H4 (cell line): ENCODE data around the gene CELF3. TPM values are rescaled to one million over a fixed set of nuclear protein-coding genes. Genes with fewer than 3 reads are reported as not detected.

Experiments used
- DNase-seq: peaks from one replicate; pipeline ENCODE4 v3.0.0-alpha.2; 2015; ENCODE audit warnings: low spot score
- total RNA-seq: library from RNA; depleted of rRNA; stranded (reverse); fragments of >200 nt; shearing (Covaris generic); gene quantifications from 2 replicates; pipeline ENCODE4 v1.2.3, GENCODE V29; 2014

The CELF3 gene
- total RNA-seq, 1 experiment from 2014 or later, result not detected

DNA sequence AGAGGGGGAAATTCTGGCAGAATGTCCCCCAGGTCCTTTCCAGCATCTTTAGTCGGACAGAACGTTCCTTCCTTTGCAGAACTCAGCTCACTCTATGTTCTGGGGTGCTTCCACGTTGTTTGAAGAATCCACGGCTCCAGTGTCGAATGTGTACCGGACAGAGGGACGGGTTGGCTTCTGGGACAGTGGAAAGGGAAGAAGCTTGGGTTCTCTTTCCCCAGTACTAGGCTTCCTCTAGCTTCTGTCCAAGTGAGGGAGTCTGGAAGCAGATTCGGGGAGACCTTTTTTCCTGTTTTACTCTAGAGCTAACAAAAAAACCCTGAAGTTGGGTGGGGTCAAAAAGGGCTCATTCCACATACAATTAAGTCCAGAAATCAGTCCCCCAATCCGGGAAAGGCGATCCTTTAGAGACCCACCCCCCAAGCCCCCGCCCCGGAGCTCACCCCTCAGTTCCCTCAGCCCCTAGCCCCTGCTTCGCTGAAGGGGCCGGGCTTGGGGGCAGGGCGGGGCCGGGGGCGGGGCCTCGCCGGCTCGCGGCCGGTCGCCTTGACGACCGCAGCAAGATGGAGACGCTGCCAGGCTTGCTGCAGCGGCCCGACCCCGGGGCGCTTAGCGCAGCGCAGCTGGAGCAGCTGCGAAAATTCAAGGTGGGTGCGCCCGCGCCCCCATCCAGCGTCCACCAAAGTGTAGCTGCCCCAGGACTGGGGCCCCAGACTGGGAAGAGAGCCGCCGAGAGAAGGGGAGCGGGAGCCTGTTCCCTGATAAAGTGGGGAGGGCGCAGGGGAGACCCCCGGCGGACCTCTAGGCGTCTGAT, 4.6 kb upstream of the CELF3 start, which contains the start of gene RIIAD1:
Gene RIIAD1 (plus strand): TSS at position 549 of the 814 bp plus-strand sequence. CDS start 15 bp downstream, at position 564.
- no peak for DNase-seq

DNA sequence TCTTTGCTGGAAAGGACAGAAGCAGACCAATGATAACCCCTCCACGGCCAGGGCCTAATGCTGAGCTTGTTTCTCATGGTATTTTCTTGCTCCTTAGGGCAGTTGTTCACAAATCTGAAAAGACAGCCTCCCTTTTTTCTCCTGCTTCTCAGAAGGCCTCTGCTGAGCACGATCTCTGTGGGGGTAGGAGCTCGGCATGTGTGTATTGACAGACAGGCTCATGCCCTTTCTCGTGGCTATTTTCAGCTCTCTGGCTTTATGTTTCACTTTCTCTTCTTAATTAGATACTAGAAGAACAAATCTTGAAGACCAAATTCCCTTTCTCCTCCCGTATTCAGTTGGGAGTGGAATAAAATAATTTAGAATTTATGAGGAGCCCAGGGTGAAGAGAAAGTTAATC, 4.0 kb upstream of the CELF3 start:
- DNase-seq, result no peak

DNA sequence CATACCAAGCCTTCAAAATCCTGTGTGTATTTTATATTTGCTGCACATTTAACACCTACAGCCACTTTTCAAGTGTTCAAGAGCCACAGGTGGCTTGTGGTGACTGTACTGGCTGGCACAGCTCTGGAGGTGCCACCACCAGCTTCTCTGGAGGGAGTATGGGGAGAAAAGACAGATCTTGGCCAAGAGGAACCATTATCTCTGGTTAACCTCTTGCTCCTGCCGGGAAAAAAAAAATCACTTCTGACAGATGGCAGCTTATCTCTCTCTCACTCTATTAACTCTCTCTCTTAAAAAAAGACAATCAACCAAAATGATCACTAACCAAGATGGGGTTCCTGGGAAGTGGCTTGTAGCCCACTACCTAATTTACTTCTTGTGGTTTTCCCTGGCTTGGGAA, 3.5 kb upstream of the CELF3 start:
- no peak for DNase-seq

DNA sequence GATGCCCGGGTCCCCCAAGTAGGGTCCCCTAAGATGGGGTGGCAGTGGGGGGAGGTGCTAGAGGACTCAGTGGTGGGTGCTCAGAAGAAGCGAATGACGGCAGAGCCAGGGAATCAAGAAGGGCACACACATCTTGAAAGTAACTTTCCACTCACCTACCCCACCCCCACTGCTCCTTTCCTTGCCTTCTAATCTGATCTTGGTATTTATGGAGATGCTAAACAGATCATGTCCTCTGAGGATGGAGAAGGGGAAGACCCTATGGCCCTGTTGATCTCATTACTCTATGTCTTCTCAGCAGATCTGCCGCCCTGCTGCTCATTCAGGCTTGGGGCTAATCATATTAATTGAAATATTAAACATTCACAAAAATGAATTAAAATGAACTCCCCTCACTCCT, 2.1 kb upstream of the CELF3 start:
- no peak for DNase-seq

DNA sequence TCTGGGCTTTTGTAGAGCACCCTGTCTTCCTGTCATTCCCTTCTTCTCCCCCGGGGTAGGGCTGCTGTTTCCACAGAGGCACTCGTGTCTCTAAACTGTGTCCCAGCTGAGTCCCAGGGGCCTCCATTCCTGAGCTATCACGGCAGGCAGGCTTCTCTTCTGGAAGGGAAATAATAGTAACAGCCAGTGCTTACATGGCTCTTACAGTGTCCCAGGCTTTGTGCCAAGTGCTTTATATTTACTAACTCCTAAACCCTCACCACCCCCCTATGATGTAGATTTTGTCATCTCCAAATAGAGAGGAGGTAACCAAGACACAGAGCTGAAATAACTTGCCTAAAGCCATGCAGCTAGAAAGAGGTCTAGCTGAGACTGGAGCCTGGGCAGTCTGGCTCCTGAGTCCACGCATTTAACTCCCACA, 1.4 kb upstream of the CELF3 start:
- DNase-seq, result no peak

DNA sequence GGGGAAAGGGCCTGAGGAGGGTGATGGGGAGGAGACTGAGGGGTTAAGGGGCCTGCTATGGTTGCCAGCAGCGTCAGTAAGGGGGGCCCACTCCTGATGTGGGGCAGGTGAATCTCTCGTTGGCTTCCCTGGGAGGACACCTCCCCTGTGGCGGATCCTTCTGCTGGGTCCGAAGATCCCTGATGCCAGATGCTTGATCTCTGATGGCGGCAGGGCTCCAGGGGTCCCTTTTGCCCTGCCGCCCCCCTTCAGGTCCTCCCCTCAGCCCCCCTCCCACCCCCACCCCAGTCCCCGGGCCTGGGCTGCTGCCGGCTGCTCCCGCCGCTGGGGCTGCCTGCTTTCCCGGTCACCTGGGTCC, 219 bp downstream of the CELF3 start:
- DNase-seq, result no peak

DNA sequence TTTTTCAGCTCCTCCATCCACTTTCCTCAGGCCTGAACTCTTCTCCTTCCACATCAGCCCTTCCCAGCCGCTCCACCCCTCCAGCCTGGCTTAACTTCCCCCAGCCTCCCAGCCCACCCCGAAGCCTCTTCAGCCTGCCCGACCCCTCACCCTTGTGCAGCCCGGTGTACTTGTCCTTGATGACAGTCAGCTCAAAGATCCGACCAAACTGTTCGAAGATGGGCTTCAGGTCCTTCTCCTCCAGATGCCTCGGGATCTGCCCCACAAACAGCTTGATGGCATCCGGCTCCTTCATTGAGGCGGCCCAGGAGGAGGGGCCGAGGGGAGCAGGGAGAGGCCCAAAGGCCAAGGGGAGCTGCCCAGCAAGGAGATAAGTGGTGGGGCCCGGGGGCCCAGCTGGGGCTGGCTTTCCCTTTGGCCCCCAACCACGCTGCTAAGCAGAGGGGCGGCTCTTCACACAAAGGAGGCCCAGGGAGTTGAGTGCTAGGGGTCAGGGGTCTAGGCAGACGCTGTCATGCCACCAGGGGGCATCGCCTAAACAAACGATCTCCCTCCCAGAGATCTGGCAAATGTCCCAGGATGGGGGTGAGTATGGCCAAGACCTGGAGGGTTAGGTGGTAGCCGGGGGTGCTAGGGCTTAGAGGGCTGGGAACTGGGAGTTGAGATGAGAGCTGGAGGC, 738 bp downstream of the CELF3 start:
- DNase-seq, result no peak

DNA sequence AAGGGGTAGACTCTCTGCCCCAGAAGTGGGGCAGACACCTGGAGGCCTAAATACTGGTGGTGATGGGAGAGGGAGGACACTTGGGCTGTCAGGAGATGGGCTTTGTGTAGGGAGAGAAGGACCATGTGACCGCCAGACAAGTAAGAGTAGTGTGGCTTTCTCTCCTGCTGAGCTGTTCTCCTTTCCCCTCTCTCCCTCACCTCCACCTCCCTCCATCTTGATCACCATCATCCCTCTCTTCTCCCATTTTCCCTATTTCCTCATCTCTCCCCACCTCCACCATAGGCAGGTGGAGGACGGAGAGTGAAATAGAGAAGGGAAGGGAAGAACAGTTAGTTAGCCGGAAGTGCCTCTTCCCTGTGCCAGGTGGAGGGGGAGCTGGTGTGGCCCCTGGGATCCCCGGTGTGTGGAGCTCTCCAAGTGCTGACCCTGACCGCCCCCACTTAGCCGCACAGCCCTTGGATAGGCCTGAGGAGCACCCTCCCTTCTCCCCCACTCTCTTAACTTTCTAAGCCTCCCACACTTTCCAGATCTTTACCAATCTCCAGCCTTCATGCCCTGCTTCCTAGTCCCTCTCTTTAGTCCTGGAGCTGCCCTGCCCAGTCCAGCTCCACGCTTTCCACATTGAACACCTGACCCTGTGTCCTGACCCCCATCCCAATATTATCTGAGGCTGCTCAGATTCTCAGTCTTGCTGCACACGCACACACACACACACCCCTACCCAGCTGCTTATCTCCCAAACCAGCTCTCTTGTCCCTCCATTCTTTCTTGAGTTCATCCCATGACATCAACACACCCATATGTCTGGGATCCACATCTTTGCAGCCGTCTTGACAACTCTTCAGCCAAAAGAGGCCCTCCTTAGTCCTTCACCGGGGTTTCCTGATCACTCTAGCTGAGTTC, 1.5 kb downstream of the CELF3 start:
- DNase-seq, result no peak

DNA sequence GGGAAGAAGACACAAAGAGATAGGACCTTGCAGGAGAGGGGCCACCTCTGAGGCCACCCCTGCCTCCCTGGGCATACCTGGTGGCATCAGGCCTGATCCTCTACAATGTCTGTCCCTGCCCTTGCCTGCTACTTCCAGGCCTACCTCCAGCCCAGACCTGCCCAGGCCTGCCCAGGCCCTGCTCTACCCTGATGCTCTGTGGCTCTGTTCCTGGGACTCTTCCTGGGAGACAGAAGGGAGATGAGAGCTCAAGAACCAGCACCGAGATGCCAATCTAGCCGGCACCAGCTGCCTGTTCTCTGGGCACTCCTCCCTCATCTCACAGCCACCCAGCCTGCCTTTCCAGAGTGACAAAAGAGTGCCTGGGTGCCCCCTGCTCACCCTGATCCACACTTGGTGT, 2.7 kb downstream of the CELF3 start:
- DNase-seq, result no peak

DNA sequence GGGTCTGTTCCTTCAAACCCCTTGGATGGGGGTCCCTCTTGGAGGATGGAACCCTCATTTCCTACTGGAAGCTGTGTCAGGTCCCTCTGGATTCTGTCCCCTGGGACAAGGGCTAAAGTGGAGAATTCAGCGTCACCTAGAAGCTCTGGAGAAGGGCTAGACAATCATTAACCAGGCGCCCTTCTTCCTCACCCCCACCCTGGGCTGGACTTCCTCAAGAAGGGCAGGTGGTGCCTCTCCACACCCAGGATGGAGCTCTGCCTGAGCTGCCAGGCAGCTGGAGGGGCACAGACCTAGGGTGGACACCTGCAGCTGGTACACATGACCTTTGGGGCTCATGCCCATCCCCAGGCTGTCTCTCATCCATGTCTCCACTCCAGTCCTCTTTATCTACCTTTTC, 3.6 kb downstream of the CELF3 start:
- no peak for DNase-seq

DNA sequence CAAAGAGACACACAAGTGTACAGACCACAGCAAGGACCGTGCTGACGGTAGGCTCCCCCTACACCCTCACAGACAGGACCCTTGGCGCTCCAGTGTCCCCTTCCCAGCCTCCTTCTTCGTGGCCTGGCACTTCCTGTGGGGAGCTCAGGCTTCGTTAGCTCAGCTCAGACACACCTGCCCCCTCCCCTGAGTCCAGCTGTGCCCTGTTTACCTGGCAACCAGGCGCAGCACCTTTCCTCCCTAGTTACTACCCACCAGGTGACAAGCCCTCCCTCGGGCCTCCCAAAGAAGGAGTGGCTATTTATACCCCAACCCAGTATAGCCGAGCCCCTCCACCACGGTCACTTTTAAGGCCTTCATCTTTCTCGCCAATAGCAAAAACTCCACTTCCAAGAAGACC, 4.7 kb downstream of the CELF3 start:
- DNase-seq, result no peak

DNA sequence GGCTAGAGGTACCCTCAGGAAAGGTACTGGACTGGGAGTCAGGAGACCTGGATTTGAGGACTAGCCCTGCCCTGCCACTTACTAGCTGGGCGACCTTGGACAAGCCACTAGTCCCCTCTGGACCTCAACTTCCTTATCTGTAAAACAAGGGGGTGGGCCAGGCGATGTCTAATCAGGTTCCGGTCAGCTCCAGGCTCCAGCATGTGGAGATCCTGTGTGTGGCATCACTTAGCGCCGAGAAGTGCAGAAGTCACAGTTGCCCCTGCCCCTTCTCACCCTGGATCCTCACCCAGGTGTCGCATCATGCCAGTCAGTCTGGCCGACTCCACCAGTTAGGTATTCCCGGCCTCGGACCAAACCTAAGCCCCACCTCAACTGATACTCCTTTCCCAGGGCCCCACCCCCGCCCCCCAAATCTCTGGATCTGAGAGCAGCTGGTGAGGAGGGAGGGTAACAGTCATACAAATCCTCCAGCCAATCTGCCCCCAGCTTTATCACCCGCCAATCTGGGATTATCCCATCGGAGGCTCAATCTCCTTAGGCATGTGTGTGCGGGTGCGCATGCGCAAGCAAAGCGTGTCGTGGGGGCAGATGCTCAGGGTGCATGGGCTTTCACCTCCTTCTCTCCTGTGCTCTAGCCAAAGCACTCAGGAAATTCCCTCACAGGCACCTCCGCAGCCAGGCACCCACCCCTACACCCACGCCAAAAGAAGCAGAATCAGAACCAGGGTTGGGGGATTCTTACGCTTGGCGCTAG, 5.4 kb downstream of the CELF3 start:
- no peak for DNase-seq

DNA sequence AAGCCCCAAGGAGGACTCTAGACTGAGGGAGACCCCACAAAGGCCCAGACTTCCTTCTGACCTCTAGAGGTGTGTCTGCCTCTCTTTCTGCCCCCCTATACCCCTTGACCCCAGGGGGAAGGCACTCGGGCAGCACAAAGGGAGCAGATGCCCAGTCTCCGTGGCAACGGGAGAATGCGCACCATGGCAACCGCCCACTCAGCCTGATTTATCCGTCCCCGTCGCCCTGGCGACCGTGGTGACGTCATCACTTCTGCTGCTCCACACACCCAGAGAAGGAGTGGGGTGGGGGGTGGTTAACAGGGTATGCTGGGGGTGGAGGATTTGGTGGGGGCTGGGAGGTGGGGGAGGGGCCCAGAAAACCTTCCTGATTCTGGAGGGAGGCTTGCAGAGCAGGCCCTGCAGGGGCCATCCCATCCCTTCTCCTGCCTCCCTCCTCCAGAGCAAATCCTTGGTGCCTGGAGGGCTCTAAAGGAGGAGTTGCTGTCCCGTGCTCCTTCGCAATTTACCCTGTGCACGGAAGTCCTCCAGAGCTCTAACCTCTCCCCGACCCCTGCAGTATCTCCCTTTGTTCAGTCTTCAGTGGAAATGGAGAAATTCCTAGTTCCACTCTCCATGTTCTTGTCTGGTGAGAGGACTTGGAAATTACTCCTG, 6.3 kb downstream of the CELF3 start:
- no peak for DNase-seq

DNA sequence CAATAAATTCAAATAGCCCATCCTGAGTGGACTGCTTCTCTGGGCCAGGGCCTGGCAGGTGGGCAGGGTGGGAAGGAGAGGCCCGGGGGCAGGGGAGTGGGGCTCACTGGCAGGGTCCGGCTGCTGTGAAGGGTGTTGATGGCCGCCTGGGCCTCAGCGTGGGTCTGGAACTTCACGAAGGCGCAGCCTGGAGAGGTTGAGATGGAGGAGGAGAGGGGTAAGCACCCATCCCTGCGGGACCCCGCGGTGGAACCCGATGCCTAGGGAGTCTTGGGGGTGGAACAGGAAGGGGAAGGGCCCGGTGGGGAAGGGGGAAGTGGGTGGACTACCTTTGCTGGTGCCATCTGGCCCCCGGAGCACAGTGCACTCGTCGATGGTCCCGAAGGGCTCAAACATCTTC, 7.7 kb downstream of the CELF3 start:
- no peak for DNase-seq

DNA sequence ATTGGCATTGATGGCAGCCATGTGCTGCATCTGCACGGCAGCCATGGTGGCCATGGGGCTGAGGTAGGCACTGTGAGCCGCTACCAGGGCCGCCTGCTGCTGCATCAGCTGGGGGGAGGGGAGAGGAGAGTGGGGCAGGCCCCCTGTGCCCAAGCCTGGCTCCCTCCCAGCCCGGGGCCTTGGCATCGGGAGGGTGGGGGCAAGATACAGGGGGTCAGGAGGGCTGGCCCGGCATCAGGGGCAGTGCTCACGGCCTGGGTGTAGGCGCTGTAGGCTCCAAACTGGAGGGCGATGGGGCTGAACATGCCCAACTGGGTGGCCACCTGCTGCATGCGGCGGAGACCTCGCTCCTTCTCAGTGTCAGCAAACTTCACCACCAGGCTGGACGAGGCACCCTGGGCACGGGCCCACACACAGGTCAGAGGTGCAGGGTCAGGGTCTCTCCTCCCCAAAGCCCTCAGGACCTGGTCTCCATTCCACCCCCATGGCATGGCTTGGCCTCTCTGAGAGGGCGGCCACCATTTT, 9.0 kb downstream of the CELF3 start:
- no peak for DNase-seq

DNA sequence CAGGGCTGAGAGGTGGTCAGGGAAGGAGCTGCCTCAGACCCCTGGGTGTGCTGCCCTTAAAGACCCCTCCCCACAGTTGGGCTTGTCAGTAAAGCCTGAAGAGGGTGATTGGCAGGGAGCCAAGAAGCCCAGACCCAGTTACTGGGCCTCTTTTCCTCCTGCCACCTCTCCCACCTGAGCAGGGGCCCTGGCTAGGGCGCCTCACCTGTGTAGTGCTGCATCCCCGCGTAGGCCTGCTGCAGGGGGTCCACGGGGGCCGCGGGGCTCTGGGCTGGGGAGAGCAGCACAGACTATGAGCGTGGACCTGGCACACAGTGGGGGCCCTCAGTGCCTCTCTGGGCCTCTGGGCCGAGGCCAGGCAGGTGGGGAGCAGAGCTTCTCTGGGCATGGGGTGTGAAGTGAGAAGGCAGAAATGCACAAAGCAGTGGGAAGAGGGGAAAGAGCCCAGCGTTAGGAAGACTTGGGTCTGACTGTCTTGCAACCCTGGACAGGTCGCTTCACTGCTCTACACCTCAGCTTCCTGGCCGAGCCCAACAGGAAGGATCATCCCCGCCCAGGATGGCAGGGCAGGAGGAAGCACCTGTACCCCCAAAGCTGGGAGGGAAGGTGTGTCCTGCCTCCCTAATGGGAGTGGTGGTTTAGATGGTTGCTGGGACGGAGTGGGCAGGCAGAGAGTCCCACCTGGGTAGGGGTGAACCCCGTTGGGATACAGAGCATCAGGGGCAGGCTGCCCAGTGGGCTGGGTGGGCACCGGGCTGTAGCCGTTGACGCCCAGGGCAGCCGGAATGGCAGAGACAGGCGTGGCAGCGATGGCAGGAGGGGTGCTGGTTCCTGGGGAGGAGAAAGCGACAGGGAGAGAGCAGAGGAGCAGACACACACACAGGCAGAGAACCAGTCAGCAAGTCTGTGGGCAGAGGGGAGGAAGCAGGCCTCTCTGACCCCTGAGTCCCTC, 9.9 kb downstream of the CELF3 start:
- DNase-seq, result no peak

DNA sequence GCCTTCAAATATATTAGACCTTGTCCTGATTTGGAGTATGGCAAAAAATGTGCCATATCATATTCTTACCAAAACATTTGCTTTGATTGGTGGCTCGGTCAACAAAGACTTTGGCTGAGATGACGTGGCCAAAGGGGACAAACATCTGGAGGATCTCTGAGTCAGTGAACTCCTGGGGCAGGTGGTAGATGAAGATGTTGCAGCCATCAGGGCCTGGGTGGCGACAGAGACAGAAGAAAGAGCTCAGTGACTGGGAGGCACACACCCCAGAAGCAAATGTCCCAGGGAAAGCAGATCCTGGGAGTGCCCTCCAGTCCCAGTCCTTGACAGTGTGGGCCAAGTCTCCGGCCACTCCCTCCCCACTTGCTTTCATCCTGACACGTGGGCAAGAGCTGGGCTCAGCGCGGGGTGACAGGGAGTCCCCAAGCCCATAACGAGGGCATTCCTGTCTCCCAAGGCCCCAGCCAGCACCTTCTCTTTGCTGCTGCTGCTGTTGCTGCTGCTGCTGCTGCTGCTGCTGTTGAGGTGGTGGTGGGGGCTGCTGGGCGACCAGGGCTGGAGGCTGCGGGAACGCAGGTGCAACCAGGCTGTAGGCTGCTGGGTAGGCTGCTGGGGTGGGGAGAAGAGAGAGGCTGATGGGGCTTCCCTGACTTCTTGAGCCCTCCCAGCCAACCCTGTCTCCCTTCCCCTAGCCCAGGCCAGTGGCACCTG, 10.7 kb downstream of the CELF3 start:
- DNase-seq, result no peak

DNA sequence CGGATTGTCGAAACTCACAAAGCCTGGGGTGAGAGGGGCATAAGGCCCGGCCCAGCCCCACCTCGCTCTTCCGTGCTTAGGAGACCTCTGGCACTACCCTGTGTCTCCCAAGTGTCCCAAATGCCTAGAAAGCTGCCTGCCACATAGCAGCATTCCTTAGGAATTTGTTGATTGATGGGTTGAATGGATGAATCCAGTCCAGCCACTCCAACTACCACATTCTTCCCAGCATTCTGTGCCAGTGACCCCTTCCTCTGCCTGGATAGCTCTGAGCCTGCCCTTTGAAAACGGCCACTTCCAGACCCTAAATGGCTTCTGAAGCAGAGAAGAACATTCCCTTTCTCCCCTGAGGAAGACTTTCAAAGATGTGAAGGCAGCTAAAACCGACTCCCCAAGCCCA, 11.5 kb downstream of the CELF3 start:
- no peak for DNase-seq

DNA sequence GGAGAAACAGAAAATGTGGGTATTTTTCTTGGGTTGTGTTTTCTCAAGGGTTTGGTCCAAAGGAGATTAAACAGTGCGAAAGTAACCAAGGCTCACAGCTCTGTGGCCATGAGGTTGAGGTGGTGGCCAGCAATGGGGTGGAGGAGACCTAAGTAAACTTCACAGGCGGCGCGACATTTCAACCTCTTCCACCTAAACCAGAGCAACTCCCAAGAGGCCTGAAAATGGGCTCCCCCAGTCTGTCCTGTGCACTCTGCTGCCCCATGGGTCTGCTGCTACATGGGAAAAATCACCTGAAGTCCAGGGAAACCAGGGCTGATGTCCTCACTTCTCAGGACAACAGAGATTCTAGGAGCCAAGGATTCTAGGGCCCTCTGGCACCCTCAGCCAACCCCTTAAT, 12.4 kb downstream of the CELF3 start:
- DNase-seq, result no peak
